HFF-Myc (cell line): Measurements from ENCODE around the gene BAX.

Experiments
- DNase-seq: peaks from one replicate; pipeline ENCODE4 v3.0.0-alpha.2; 2011; ENCODE audit warnings: low read depth; ENCODE audit errors: extremely low read depth
- H3K4me3 ChIP-seq: replicated peaks from 2 replicates; pipeline ENCODE4 v1.5.1; 2011; ENCODE audit warnings: low read depth, mild to moderate bottlenecking, control low read depth, low read length
- CTCF ChIP-seq: IDR thresholded peaks from 2 replicates; pipeline ENCODE4 v1.5.1; 2012; ENCODE audit warnings: mild to moderate bottlenecking, low read depth, low read length, control low read depth; ENCODE audit errors: missing control alignments

Gene BAX

GRCh38 chr19:48934837-48935236 lies 19.8 kb upstream of the BAX start:
- no peak for DNase-seq
- no peak for TF ChIP-seq CTCF

GRCh38 chr19:48935864-48936263 lies 18.8 kb upstream of the BAX start:
- DNase-seq, result no peak
- no peak for TF ChIP-seq CTCF
- no peak overlapping the region for H3K4me3 ChIP-seq

More at GRCh38 chr19:48934837-48935236, 19.8 kb upstream of the BAX start:
- H3K4me3 ChIP-seq, result no peak overlapping the region

GRCh38 chr19:48938256-48938655 lies 16.4 kb upstream of the BAX start:
- no peak for DNase-seq
- TF ChIP-seq CTCF, result no peak
- H3K4me3 ChIP-seq, result no peak overlapping the region

- TF ChIP-seq CTCF, result no peak
- DNase-seq, result no peak
- H3K4me3 ChIP-seq, result no peak overlapping the region
These were observed 13.8 kb upstream of the BAX start for GRCh38 chr19:48940902-48941301.

- TF ChIP-seq CTCF, result no peak
- H3K4me3 ChIP-seq, result no peak overlapping the region
- DNase-seq, result no peak
These were observed 11.6 kb upstream of the BAX start for GRCh38 chr19:48943081-48943480.

- no peak for TF ChIP-seq CTCF
- DNase-seq, result no peak
- H3K4me3 ChIP-seq, result no peak overlapping the region
These were observed 9.3 kb upstream of the BAX start for GRCh38 chr19:48945415-48945814.

- no peak overlapping the region for H3K4me3 ChIP-seq
- TF ChIP-seq CTCF, result no peak
These were observed 8.9 kb upstream of the BAX start for GRCh38 chr19:48945817-48946216.

More at GRCh38 chr19:48945817-48946216, 8.9 kb upstream of the BAX start:
- DNase-seq, result no peak
